SK-N-SH (cell line): ENCODE data around the gene GALNT18. TPM values are rescaled to one million over a fixed set of nuclear protein-coding genes. Genes with fewer than 3 reads are reported as not detected.

Source experiments
- CTCF ChIA-PET: fragments of 300-600, 350-600 bp; formaldehyde crosslinking; extraction: SDS; loops from one replicate; lab custom pipeline; 2021; lab: Yijun Ruan, JAX
- POLR2A ChIA-PET: fragments of 350-600 bp; sonication (Branson Sonifier 250); formaldehyde crosslinking; extraction: SDS; loops from one replicate; lab custom pipeline; 2020; ENCODE audit warnings: antibody characterized with exemption, inconsistent platforms; lab: Yijun Ruan, JAX
- DNase-seq: peaks from one replicate; pipeline ENCODE4 v3.0.0; 2012
- H2AFZ ChIP-seq: fragments of 200-600 bp; sonication (generic); 2 replicates; pipeline ENCODE4 v1.8.1; 2016; ENCODE audit warnings: antibody characterized with exemption, mild to moderate bottlenecking, low read depth
- H3F3A ChIP-seq: fragments of 200-600 bp; sonication (generic); replicated peaks from 2 replicates; pipeline ENCODE3; 2016; ENCODE audit warnings: antibody characterized with exemption, mild to moderate bottlenecking; ENCODE audit not compliant: insufficient read depth
- H3K27ac ChIP-seq, 2 experiments: fragments of 200-500 bp in 1 of 2; fragments of 200-600 bp in 1 of 2; sonication (Bioruptor generic) in 1 of 2; sonication (generic), shearing (Covaris generic) in 1 of 2; 2 replicates each; pipeline versions ENCODE4 v1.5.1 to v1.6.1; 2014 to 2016; ENCODE audit warnings: low read depth in 2 of 2, inconsistent platforms in 1 of 2, low read length in 1 of 2, mild to moderate bottlenecking in 1 of 2, mixed read lengths in 1 of 2
- H3K27me3 ChIP-seq: fragments of 200-600 bp; sonication (generic), shearing (Covaris generic); 2 replicates; pipeline ENCODE4 v1.6.1; 2016; ENCODE audit warnings: mixed run types; ENCODE audit not compliant: insufficient read depth
- H3K36me3 ChIP-seq, 2 experiments: fragments of 200-500 bp in 1 of 2; fragments of 200-600 bp in 1 of 2; sonication (Bioruptor generic) in 1 of 2; sonication (generic) in 1 of 2; replicated peaks in 1 of 2; 2 replicates each; pipeline versions ENCODE3 to v1.5.1; 2014 to 2016; ENCODE audit warnings: low read length in 1 of 2, mild to moderate bottlenecking in 1 of 2; ENCODE audit not compliant: insufficient read depth in 2 of 2, control insufficient read depth in 1 of 2
- H3K4me1 ChIP-seq, 2 experiments: fragments of 200-500 bp in 1 of 2; fragments of 200-600 bp in 1 of 2; sonication (Bioruptor generic) in 1 of 2; sonication (generic), shearing (Covaris generic) in 1 of 2; 2 replicates each; pipeline versions ENCODE4 v1.5.1 to v1.6.1; 2014 to 2016; ENCODE audit warnings: low read depth in 1 of 2, low read length in 1 of 2, mixed run types in 1 of 2; ENCODE audit not compliant: insufficient read depth in 2 of 2, control insufficient read depth in 1 of 2
- H3K4me2 ChIP-seq: fragments of 200-600 bp; sonication (generic), shearing (Covaris generic); 2 replicates; pipeline ENCODE4 v1.6.1; 2017; ENCODE audit warnings: mixed run types
- H3K4me3 ChIP-seq, 2 experiments: fragments of 200-500 bp in 1 of 2; fragments of 200-600 bp in 1 of 2; sonication (Bioruptor generic) in 1 of 2; sonication (generic), shearing (Covaris generic) in 1 of 2; 2 replicates each; pipeline versions ENCODE4 v1.5.1 to v1.8.1; 2014 to 2016; ENCODE audit warnings: low read depth in 2 of 2, inconsistent platforms in 1 of 2, low read length in 1 of 2, mild to moderate bottlenecking in 1 of 2, mixed read lengths in 1 of 2, moderate library complexity in 1 of 2
- H3K79me2 ChIP-seq: fragments of 200-600 bp; sonication (generic); 2 replicates; pipeline ENCODE4 v1.8.1; 2017; ENCODE audit warnings: mild to moderate bottlenecking; ENCODE audit not compliant: insufficient read depth
- H3K9ac ChIP-seq: fragments of 200-600 bp; sonication (generic); 2 replicates; pipeline ENCODE4 v1.6.1; 2017; ENCODE audit warnings: mixed run types
- H3K9me2 ChIP-seq: fragments of 200-600 bp; sonication (generic); 2 replicates; pipeline ENCODE4 v1.6.1; 2017; ENCODE audit warnings: mixed run types
- H3K9me3 ChIP-seq: fragments of 200-600 bp; sonication (generic); 2 replicates; pipeline ENCODE4 v1.6.1; 2017; ENCODE audit warnings: mixed run types, mild to moderate bottlenecking, moderate library complexity
- H4K20me1 ChIP-seq: fragments of 200-600 bp; sonication (generic); 2 replicates; pipeline ENCODE4 v1.6.1; 2017; ENCODE audit warnings: mild to moderate bottlenecking, mixed run types; ENCODE audit not compliant: insufficient read depth
- EZH2phosphoT487 ChIP-seq: fragments of 200-600 bp; sonication (generic); IDR thresholded peaks from 2 replicates; pipeline ENCODE4 v1.6.1; 2017; ENCODE audit warnings: low read depth, mixed run types, mild to moderate bottlenecking, antibody characterized with exemption, moderate library complexity, borderline replicate concordance
- FOSL2 ChIP-seq: IDR thresholded peaks from 2 replicates; pipeline ENCODE4 v1.4.0; 2012; ENCODE audit warnings: low read depth, mild to moderate bottlenecking, moderate library complexity, borderline replicate concordance
- FOXJ3 ChIP-seq: sonication (generic); formaldehyde crosslinking; IDR thresholded peaks from 2 replicates; pipeline ENCODE4 v1.5.1; 2020; ENCODE audit warnings: mild to moderate bottlenecking, missing genetic modification reagents
- MEF2A ChIP-seq: IDR thresholded peaks from 2 replicates; pipeline ENCODE4 v1.4.0; 2012; ENCODE audit warnings: low read depth, borderline replicate concordance
- MXI1 ChIP-seq: IDR thresholded peaks from 2 replicates; pipeline ENCODE4 v1.6.1; 2012; ENCODE audit warnings: mild to moderate bottlenecking, low read depth, low read length, improper control_type of control experiment
- NRF1 ChIP-seq: IDR thresholded peaks from 2 replicates; pipeline ENCODE4 v1.6.1; 2012; ENCODE audit warnings: low read depth, mild to moderate bottlenecking, low read length
- POLR2AphosphoS5 ChIP-seq: IDR thresholded peaks from 2 replicates; pipeline ENCODE4 v1.6.1; 2012; ENCODE audit warnings: low read depth, low read length
- RAD21 ChIP-seq: IDR thresholded peaks from 2 replicates; pipeline ENCODE4 v1.6.1; 2012; ENCODE audit warnings: mild to moderate bottlenecking, low read length
- RXRA ChIP-seq: IDR thresholded peaks from 2 replicates; pipeline ENCODE4 v1.4.0; 2012; ENCODE audit warnings: low read depth, mild to moderate bottlenecking, borderline replicate concordance
- SIN3A ChIP-seq: IDR thresholded peaks from 2 replicates; pipeline ENCODE4 v1.6.1; 2012; ENCODE audit warnings: low read depth, mild to moderate bottlenecking, low read length, moderate library complexity, borderline replicate concordance
- TEAD4 ChIP-seq: IDR thresholded peaks from 2 replicates; pipeline ENCODE4 v1.4.0; 2012; ENCODE audit warnings: mild to moderate bottlenecking, borderline replicate concordance; ENCODE audit not compliant: insufficient read depth
- YY1 ChIP-seq: IDR thresholded peaks from 2 replicates; pipeline ENCODE4 v1.4.0; 2012; ENCODE audit warnings: low read depth, mild to moderate bottlenecking
- WGBS: methylation state at CpG from one replicate; pipeline ENCODE4 v1.1.6; 2017; ENCODE audit warnings: low lambda C conversion rate; 5-methylcytosine and 5-hydroxymethylcytosine counted together
- polyA plus RNA-seq, 3 experiments: library from polyadenylated mRNA; depleted of rRNA; stranded (reverse); fragments of >200 nt; gene quantifications; 2 replicates each; pipeline ENCODE4 v1.2.3, GENCODE V29; 2012
- TF ChIP-seq, protein P1 (sequence below): IDR thresholded peaks from 2 replicates; pipeline ENCODE4 v1.4.0; 2012; ENCODE audit warnings: low read depth
- TF ChIP-seq, protein P2 (sequence below): fragments of 150-350 bp; IDR thresholded peaks from 2 replicates; pipeline ENCODE4 v1.6.1; 2016; ENCODE audit warnings: mild to moderate bottlenecking, low read depth, low read length
- TF ChIP-seq, protein P3 (sequence below): fragments of 200-600 bp; sonication (generic); IDR thresholded peaks from 2 replicates; pipeline ENCODE4 v1.6.1; 2017; ENCODE audit warnings: antibody characterized with exemption, mild to moderate bottlenecking, moderate library complexity

The GALNT18 gene
- polyA plus RNA-seq, 1 of the 3 experiments (the other 2 are of a cell fraction): 0.64 TPM

DNA sequence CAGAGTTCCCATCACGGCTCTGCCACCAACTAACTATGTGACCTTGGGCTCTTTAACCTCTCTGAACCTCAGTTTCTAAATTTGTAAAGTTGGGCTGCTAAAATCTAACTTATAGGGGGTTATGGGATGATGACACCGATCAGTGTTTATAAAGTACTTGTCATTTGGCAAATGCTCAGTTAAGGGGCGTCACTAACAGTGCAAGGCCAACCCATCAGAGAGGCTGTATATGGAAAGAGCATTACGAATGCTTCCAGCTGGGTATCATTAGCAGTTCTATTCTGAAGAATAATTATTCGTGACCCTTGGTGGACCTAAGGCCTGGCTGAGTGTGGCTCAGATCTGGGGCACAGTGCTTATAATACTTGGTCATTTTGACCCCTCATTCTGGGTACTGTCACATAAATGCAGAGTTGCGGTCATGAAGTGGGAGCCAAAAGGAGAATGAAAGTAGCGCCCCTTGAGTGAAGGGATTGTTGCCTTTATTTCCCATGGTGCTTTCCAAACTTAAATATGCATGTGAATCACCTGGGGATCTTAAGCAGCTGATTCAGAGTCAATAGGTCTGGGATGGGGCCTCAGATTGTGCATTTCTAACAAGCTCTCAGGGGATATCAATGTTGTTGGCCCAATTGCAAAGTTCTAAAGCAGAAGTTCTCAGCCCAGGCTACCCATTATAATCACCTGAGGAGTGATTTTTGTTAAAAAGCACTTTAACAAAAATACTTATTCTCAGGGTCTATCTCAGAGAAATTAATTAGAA, 384.6 kb downstream of the GALNT18 start (continued):
- TF ChIP-seq, protein P1, sequence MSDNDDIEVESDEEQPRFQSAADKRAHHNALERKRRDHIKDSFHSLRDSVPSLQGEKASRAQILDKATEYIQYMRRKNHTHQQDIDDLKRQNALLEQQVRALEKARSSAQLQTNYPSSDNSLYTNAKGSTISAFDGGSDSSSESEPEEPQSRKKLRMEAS: no peak
- no peak for TF ChIP-seq FOSL2
- no peak for TF ChIP-seq FOXJ3 (CRISPR knock-in tag)
- TF ChIP-seq, all 33 proteins: peak for 0

DNA sequence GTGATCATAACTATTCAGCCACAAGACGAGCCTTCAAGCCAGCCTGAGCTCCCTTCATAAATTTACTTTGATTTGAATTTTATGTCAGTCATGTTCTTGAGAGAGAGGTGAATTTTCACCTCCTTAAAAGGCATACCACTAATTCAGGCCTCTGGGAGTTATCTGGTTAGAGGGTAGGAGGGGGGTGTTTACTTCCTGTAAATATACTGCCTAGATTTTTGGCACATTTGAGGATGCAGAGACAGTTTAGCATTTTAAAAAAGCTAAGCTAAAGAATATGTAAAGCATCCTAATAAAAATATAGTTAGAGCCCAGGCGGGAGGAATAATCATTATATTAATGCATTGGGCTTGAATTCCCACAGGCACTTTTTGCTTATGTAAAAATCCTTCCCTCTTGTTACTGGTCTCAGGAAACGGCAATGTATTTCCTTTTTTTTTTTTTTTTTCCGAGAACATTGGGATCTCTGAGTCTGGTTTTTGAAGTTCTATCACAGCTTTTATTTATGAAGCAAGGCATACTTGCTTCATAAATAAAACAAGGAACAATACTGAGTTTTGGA, 385.2 kb downstream of the GALNT18 start:
- H3K36me3 ChIP-seq: no peaks in the 10 kb centered on the region
- CTCF ChIA-PET: interaction anchor here (0.6 kb wide), 1 partner anchor 178 kb away, joined by 3 read pairs; no protein-coding TSS in a partner anchor
- H3K27me3 ChIP-seq: no peaks in the 10 kb centered on the region
- TF ChIP-seq SIN3A (no peak), FOSL2 (no peak), EZH2phosphoT487 (no peak), MEF2A (no peak), NRF1 (no peak), RAD21 (no peak), RXRA (no peak), POLR2AphosphoS5 (no peak), MXI1 (no peak), FOXJ3 (CRISPR knock-in tag) (no peak), TEAD4 (no peak), YY1 (no peak)
- TF ChIP-seq, protein P2, sequence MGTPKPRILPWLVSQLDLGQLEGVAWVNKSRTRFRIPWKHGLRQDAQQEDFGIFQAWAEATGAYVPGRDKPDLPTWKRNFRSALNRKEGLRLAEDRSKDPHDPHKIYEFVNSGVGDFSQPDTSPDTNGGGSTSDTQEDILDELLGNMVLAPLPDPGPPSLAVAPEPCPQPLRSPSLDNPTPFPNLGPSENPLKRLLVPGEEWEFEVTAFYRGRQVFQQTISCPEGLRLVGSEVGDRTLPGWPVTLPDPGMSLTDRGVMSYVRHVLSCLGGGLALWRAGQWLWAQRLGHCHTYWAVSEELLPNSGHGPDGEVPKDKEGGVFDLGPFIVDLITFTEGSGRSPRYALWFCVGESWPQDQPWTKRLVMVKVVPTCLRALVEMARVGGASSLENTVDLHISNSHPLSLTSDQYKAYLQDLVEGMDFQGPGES: no peak
- TF ChIP-seq, protein P3, sequence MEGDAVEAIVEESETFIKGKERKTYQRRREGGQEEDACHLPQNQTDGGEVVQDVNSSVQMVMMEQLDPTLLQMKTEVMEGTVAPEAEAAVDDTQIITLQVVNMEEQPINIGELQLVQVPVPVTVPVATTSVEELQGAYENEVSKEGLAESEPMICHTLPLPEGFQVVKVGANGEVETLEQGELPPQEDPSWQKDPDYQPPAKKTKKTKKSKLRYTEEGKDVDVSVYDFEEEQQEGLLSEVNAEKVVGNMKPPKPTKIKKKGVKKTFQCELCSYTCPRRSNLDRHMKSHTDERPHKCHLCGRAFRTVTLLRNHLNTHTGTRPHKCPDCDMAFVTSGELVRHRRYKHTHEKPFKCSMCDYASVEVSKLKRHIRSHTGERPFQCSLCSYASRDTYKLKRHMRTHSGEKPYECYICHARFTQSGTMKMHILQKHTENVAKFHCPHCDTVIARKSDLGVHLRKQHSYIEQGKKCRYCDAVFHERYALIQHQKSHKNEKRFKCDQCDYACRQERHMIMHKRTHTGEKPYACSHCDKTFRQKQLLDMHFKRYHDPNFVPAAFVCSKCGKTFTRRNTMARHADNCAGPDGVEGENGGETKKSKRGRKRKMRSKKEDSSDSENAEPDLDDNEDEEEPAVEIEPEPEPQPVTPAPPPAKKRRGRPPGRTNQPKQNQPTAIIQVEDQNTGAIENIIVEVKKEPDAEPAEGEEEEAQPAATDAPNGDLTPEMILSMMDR: no peak
- no peak overlapping the region for H3K4me3 ChIP-seq
- no peaks in the 10 kb centered on the region for H4K20me1 ChIP-seq
- no peaks in the 10 kb centered on the region for H3K4me1 ChIP-seq
- no peaks in the 10 kb centered on the region for H3K79me2 ChIP-seq
- no peaks in the 10 kb centered on the region for H3K9me3 ChIP-seq
- H3F3A ChIP-seq: no peaks in the 10 kb centered on the region
- WGBS: 25% methylated on average over 4 of the region's 4 CpGs
- POLR2A ChIA-PET: no interaction called here
- DNase-seq: no peak
- H3K9ac ChIP-seq: no peak overlapping the region
- H3K4me2 ChIP-seq: no peak overlapping the region
- no peaks in the 10 kb centered on the region for H3K9me2 ChIP-seq
- H3K27ac ChIP-seq: no peak overlapping the region
- H2AFZ ChIP-seq: no peak overlapping the region
